Stimulated activated CD4-positive, alpha-beta T cell treated with anti-CD3 and anti-CD28 coated beads, Interleukin-1b, Interleukin-23, amount 100 ng/mL, for 24 hours (primary cell): ENCODE data around the gene HOXB8.

Experiments
- DNase-seq, 4 experiments: peaks; one replicate each; pipeline ENCODE4 v3.0.0-alpha.2; 2020; ENCODE audit warnings: low read depth in 4 of 4, low spot score in 1 of 4

HOXB8 gene

DNA sequence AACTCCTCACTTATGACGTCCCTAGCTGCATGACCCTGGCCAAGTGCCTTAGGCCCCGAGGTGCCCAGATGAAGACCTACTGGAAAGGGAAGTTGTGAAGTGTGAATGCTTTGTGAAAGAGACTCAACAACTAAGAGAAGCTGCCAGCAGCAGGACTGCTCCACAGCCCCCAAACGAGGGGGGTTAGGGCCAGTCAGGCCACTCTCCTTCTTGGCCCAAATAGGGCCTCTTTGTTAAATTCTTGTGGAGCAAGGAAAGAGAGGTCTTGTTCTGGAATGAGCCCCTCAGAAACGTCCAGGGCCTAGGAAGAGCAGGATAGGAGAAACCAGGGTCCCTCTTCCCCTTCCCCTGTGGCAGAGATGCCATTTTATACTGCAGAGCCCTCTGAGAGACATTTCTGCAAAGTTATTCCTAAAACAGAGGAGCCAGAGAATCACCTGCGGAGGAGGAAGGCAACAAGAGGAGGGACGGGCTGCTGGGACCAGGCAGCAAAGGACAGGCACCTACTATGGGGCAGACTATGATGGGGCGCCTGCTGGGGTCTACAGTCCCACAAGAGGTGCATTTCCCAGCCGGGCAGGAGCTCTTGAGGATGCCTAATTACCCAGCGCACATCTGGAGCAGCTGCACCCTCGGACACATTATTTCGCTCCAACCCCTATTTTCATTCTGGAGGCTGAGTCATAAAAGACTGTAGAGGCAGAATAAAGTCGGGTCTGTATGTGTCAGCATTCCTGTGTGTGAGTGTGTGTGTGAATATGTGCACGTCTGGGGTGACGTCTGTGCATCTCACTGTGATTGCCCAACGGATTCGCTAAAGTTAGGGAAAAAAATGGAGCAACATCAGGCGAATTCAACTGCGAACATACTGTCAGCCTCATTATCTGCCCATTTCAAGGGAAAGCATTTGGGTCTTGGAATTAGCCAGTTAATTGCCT lies 22.5 kb upstream of the HOXB8 start:
- no peak for DNase-seq

DNA sequence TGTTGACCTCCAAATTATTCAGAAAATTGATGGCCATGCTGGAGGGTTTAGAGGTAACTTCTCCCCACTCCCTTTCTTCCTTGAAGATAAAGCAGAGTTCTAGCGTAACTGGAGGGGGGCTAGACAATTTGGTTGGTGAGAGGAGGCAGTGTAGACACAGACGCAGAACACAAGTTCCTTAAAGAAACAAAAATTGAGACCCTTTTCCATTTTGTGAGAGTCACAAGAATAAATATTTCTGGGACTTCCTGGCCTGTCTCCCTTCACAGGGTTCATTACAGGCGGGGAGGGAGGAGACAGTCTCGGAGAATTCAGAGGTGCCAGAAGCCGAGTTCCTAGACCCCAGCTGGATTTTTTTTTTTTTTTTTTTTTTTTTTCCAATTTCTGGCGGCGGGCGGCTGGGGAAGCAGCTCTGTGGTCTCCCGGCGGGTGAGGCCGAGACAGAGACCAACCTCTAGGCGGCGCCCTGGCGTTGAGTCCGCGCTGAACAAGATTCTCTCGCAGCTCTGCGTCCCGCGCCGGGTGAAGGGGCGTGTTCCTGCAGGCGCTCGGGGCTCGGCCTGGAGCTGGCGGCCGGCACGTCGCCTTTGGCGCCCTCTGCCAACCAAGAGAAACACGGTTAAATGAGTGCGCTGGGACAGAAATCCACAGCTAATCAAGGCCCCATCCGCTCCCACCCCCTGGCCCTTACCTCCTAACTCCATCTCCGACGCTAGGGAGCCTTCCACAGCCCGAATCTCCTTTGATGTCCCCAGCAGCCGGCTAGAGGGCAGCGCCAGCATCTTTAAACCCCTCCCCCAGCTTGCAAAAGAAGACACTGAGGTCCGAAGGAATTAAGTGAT lies 21.3 kb upstream of the HOXB8 start:
- DNase-seq, result peak; percentile 42 to 75 (median 58)

DNA sequence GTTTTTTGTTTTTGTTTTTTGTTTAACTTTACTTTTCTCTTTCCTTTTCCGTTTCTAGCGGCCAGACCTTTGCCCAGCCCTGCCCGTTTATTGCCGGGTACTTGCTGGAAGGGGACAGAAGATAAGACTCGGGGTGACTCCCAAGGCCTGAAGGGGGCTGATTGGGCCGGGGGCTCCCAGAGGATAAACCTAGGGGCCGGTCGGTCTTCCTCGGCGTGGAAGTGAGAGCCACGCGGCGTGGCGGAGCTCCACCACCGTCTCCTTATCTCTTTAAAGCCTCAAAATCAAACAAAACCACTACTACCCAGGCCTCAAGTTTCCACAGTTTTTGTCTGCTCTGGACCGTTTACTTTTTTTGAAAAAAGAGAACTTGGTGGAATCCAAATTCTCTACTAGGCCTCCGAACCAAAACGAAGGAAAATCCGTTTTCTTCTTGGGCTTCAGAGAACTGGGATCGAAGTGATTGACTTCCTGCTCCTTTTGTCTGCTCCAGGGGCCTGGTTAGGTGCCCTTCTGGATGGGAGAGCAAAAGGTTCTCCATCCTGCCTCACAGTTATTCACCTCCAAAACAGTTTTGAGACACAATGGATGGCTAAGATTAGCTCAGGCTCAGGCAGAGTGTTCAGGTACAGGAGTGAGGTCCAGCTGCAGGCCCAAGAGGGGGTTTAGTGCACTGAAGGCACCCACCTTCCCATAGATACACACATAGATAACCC lies 19.6 kb upstream of the HOXB8 start:
- DNase-seq, result no peak

- DNase-seq, result no peak
Measured at GRCh38 chr17:48633266-48633677, 18.2 kb upstream of the HOXB8 start.

DNA sequence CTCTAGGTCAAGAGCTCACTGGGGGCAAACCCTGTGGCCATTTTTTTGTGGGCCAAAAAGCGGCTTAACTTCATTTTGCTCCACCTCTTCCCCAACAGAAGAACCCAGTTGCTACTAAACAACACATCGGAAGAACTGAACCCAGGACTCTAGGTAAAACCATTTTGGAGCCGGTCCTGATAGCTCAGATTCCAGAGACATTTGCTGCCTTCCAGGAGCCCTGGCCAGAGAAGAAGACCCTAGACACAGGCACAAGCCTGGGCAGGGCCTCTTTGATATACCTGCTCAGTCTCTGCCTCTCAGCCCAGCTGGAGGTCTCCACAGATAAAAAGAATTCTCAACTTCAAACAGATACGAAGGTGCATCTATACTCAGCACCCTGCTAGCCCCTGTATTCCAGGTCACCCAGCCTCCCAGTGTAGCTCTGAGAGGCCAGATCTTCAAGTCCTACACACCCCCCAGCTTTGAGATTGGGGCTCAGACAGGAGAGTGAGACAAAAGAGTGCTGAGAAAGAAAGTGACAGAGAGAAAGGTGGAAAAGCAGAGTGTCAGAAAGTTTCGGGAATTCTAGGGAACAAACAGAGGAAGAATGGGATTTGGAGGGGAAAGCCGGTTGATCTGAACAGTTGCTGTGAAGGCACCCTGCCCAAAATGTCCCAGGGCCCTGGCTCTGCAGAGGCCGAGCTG lies 17.6 kb upstream of the HOXB8 start:
- DNase-seq, result no peak

- DNase-seq, result no peak
Measured at GRCh38 chr17:48631693-48632578, 16.8 kb upstream of the HOXB8 start.

- DNase-seq, result no peak
Measured at GRCh38 chr17:48630925-48631692, 16.0 kb upstream of the HOXB8 start.

DNA sequence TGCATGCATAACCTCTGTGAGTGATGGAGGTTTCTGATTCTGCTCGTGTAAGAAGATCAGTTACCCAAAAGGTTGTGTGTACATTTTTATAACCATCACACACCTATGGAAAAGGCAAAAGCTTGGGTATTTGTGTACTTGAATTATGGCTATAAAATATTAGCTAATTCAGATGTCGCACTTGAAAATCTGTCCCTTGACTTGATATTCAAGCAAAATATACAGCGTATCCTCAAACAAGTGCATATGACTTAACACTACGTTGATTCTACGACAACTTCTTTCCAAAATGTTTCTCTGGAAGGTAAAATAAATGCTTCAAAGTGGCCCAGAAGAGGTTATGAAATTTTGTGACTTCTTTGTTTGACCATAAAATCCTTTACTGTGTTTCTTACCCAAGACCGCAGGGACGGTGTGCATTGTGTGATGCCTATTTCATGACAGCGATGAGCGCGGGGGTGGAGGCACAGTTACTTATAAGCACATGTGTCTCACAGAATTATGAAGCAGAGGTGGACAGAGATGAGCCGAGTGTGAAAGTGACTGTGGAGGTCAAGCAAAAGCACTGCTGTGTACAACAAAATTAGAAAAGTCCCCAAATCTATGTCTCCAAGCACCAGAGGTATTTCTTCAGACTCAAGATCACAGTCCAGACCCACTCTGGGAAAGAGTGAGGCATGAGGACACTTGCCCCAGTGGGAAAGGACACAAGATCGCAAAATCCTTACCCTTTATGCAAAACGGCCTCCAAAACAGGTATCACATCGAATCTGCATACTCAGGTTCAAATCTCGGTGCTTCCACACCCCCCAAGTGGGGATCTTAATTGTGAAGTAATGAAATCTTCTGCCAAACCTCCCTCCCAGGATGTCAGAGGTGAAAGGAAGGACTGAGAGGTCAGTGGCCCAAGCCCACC lies 15.2 kb upstream of the HOXB8 start:
- no peak for DNase-seq

DNA sequence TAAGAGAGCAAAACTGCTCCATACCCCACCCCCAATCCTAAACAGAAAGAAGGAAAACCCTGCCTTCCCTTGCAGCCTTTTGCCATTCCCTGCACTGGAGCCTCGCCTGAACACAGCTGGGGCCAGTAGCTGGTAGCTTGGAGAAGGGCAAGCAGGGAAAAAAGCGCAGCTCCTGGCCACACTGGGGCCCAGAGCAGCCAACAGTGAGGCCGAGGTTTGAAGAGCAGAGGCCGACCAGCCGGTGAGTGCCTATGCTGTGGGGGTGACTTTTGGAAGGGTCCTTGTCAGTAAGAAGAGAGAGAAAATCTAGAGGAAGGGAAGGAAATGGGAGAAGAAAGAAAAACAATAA lies 14.3 kb upstream of the HOXB8 start:
- DNase-seq, result no peak

- no peak for DNase-seq
Measured at GRCh38 chr17:48628649-48629410, 13.7 kb upstream of the HOXB8 start.

DNA sequence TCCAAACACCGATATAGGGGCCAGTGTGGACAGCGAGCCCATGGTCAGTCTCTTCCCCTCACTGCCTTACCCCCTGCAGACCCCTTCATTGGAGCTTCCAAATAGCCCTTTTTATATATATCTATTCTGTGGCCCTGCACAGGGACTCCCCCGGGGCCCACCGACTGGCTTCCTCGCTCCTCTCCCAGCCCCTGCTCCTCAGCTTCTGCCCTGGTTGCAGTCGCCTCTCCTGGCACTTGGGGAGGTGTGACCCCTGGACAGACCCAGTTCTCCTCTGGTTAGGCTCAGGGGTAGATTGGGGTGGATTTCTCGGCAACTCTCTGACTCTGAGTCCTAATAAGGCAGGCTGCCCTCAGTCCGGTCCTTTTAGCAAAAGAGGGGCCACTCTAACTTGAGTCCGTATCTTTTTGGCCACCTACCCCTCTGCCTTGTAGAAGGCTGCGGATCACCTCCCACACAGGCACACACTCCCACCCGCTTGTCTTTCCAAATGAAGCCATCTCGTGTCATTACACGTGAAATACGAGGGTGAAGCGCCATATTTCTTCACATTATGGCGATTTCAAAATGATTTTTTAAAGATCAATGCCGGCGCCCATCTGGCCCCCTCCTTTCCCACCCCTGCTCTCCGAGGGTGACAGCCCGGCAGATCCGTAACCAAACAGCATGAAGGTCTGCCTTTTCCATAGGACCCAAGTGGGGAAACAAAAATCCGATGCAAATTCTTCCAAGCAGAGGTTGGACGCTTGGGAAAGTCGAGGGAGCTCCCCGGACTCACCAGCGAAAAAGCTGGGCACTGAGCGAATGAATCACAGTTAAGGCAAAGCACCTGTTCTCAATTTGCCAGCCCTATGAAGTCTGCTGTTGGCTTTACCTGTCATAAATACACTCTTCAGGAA lies 12.8 kb upstream of the HOXB8 start:
- no peak for DNase-seq

DNA sequence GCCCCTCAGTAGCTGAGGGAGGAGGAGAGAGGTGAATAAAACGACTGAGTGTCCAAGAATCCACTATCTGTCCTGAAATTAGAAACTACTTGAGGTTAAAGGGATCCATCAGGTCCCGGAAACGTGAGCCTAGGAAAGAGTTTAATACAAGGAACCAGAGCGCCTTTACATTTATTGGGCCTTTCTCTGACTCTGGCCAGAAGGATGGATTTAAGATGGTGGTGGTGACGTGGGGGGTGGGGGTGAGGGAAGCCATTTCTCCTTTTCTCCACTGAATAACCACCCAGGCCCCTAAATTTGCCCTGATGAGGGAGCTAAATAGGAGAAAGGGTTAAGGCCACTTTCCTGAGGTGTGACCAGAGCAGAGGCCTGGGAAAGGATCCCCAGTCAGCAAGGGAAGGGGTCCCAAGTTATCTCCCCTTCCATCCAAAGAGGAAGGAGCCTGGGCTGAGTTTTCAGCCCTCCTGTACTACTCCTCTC lies 12.1 kb upstream of the HOXB8 start:
- no peak for DNase-seq

DNA sequence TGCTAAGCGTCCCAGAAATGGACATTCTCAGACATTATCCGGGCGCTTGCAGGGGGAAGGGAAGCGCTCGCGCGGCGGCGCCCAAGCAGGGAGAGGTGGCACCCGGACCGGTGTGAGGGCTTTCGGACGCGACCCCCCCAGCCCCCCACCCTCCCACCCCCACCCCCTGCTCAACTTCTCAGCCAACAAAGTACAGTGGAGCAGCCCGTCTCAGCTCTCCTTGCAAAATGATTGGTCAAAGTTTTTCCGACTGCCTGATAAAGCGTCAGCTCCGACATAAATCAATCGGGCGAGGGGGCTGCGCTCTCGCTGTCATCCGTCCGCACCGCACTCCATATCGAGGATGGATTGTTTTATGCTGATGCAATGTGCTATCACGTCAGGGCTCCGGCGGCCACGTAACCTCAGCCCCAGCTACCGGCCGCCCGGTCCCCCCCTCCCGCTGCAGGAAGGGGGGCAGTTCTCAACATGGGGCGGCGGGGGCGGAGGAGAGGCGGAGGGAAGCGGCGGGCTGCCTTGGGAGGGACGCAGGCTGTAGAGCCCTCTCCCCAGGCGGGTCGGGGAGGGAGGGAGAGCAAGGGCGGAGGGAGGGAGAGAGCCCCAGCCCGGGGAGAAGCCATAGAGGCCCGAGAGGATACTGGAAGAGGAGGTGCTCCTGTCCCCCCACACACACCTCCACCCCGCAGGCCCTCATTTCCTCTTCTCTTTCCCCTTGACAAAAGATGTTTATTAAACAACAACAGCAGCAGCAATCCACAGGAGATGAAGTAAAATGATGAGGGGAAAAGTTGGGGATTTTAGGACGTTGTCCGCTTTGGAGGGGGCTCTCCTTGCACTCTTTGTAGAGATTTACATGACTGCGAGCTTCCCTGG lies 11.4 kb upstream of the HOXB8 start, which contains the start of gene HOXB9:
HOXB9 (minus strand) TSS at position 114 of the 873 bp plus-strand sequence; CDS start at position 25, 89 bp downstream.
- DNase-seq, result no peak

GRCh38 chr17:48625495-48626244 lies 10.6 kb upstream of the HOXB8 start:
- no peak for DNase-seq
